Measurements from ENCODE around the gene RAB3GAP2.
A peak's percentile ranks its signal among the peaks of the same experiment; 100 is the strongest.
"Not testable (repeated sequence)": the region's sequence is repeated elsewhere in the genome, so short reads cannot be mapped to it uniquely, and the experiment has no call there.

Gene RAB3GAP2

DNA sequence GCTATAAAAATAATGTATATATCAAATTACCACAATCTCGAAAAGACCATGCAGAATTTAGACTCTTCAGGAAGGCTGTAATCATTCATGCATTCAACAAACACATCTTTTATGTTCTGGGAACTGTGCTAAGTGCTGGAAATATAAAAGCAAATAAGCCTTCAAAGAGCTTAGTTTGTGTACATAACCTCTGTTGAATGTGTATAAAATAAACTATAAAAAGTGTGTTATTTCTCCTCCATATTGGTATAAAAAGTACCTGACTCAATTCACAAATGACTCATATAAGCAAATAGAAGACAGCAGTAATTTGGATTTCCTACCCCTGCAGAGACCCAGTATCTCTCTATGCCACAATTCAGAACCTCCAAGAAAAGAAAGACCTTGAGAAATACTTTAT lies 36.8 kb downstream of the RAB3GAP2 start:
- peak; percentile 74 for DNase-seq

DNA sequence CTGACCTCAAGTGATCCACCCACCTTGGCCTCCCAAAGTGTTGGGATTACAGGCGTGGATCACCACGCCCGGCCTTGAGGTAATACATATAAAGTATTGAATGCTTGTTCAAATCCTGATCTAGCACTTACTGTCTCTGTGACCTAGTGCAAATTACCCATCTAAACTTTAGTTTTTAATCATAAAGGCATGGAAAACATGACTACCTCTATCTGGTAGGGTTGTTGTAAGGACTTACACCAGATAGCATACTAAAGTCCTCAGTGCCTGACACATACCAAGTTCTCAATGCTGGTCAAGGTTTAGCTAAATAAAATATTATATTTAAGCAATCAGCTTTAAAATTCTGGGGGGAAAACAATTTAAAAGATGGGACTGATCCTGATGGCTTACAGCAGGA lies 38.3 kb downstream of the RAB3GAP2 start:
- DNase-seq: no peak

DNA sequence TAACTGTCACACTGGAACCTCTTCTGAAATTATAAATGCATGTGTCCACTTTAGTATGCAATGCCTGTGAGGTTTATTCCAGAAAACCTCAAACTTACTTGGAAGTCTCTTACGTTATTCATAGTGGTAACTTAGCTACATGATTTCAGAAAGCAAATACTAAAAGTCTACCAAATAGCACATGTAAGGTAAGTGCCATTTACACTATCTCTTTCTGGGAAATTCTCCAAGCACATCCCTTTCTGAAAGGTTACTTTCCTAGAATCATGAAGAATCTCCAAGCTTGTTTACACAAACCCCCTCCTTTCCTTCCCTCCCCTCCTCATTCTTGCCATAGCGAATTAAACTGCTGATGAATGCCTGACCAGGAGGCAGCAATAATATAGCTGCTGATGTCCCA lies 42.5 kb downstream of the RAB3GAP2 start:
- DNase-seq: no peak

DNA sequence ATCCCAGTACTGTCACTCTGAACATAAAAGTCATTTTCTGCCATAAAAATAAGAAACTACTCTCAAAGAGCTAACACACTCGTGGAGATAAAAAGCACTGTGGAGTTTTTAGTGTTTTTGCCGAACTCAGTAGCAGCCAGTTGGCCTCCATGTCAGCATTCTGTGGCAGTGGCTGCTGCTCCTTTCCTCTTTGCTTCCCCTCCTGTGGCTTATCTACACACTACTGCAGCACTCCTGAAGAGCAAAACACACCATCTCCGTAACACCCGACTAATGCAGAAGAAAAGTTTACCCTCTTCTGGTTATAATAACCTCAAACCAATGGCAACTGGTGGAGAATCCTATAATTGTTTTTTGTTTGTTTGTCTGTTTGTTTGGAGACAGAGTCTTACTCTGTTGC lies 44.9 kb downstream of the RAB3GAP2 start:
- no peak for DNase-seq

DNA sequence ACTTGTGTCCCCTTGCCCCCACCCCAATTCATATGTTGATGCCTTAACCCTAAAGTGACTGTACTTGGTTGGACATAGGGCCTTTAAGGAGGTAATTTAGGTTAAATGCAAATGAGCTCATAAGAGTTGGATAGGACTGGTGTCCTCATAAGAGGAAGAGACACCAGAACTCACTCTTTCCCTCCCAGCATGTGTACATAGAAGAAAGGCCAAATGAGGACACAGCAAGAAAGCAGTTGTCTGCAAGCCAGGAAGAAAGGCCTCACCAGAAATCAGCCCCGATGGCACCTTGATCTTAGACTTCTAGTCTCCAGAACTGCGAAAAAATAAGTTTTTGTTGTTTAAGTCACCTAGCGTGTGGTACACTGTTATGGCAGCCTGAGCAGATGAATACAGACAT lies 45.5 kb downstream of the RAB3GAP2 start:
- DNase-seq: no peak

DNA sequence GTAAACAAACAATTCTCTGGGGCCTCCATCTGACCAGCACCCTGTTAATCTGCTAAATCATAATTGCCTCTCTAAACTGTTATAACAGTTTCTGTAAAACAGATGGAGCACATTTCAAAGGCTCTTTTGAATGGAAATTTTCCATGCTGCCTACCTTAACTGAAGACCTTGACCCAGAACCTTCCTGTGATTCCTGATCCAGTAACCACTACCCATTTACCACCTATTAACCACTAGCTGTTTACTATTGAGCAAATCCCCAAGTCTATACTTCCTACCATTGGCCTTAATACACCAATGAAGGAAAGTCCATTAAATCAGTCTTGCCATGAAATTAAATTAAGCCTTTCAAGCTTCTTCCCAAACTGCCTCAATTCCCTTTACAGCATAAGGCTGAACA lies 46.3 kb downstream of the RAB3GAP2 start:
- DNase-seq: no peak

DNA sequence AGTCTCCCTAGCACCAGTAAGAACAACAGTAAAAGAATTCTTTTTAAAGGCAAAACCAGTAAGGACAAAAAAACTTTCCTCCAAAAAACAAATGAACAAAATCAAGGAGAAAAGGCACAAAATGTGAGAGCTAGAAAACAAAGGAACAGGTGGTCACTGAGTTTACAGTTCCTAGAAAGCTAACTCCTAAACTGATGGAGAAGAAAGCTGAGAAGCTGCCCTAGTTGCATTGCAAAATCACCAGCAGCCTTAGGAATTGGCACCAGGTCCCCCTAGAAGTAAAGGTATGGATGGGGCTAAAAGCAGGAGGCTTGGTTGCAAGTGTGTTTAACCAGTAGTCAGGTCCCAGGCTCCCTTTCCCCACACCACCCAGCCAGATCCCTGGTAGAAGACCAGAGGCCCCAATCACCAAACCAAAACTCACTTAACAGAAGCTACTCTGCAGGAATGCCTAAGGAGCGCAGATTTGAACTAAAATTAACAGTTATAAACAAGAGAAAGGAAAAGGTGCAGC lies 47.6 kb downstream of the RAB3GAP2 start:
- no peak for DNase-seq

DNA sequence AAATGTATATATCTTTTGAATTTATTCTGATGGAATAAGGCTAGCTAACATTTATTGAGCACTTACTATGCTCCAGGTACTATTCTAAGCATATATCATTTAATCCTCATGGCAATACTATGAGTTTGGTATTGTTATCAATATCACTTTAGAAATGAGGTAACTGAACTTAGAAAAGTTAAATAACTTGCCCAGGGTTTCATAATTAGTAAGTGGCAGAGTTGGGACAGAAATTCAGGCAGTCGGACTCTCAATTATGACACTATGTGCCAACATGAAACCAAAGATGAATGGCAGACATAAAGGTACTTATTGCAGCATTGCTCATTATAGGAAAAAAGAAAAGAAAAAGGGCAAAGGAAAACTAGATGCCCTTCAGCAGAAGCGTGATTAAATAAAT lies 48.2 kb downstream of the RAB3GAP2 start:
- DNase-seq: no peak

DNA sequence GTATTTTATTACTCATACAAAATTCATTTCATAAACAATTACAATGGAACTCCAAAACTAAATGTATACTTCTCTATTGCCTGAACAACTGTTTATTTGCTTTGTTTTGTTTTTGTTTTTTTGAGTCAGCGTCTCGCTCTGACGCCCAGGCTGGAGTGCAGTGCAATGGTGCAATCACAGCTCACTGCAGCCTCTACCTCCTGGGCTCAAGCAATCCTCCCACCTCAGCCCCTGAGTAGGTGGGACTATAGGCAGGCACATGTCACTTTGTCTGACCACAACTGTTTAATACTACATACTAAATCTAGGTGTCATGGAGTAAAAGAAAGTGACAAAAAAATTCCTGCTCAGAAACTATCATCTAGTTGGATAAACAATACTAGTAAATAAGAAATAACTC lies 49.3 kb downstream of the RAB3GAP2 start:
- no peak for DNase-seq

DNA sequence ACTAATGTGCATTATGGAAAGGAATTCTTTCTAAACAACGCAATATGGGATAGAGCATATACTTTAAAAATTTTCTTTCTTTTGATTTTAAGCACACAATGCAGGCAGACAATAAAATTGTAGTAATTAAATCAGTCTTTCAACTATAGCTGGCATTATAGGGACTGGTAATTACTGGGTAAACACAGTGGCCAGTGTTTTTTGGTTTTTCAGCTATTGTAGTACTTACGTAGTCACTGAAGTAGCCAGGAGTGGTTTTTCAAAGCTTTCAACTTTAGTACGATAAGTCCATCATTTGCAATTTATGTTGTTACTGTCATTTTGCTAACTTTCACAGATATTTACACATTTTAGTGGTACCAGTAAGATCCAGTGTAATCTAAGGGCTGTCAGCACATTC lies 50.6 kb downstream of the RAB3GAP2 start:
- peak; percentile 81 for DNase-seq

DNA sequence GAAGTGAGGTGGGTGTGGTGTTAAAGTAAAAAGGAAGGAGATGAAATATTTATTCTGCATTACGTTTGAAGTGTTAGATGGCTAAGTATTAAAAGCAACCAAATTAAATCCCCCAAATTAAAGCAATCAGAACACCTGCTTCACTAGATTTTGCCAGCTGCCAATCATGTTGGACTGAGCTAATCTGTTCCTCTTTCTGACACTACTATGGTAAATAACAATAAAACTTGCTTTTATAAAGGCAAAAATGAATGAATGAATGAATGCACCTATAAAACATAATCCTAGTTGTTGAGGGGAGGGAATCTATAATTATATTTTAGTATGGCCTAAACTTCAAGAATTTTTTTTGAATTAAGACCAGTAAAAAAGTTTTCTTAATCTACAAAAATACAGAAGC lies 51.0 kb downstream of the RAB3GAP2 start:
- no peak for DNase-seq

DNA sequence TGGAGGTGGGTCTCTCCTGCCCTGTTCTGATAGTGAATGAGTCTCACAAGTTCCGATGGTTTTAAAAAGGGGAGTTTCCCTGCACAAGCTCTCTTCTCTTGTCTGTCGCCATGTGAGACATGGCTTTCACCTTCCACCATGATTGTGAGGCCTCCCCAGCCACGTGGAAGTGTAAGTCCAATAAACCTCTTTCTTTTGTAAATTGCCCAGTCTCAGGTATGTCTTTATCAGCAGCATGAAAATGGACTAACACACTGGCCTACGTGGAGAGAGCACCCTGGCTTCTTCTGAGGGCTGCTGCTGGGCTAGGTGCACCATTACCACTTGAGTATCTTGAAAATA lies 51.6 kb downstream of the RAB3GAP2 start:
- not testable (repeated sequence) for DNase-seq

DNA sequence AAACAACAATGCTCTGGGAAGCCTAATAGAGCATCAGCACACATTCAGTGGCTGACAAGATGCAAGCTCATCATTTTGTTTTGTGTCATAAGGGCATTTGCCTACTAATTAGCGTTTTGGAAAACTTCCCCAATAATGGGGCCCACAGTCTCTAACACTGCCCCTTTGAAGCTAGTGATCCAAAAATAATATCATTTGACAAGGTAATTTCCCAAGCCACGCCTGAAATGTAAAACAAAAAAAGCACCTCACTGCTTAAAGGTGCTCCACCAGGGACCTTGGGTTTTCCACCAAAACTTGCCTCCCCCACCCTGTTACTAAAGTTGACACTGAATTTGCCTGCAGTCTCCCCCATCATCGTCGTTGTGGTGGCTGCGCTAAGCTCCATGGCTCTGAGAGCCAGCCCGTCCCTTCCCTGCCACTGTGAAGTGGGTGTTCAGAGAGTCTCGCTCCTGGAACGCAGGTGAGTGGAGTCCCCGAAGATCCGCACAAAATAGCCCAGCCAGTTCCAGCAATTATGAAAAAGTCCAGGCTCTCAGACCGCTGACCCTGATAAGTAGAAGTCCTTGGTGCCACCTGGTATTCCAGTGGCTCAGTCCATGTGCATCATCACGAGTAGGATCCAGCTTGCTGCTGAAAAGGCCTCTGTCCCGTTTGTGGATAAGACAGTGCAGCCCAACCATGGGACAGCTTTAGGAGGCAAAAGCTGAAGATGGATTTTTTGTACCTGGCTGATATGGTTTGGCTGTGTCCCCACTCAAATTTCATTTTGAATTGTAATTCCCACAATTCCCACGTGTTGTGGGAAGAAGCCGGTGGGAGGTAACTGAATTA lies 52.2 kb downstream of the RAB3GAP2 start:
- no peak for DNase-seq

DNA sequence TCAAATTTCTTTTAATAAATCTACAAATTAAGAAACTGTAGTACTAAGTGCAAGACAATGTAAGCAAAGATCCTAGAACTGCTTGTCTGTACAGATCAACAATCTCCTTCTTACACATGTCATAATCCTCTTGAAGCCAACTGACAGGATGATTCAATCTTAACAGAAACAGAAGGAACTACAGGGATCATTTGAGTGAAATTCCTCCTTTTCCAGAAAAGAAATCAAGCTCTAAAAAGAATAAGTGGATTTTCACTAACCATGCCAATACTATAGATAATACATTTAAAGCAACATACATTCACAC lies 53.2 kb downstream of the RAB3GAP2 start:
- no peak for DNase-seq

DNA sequence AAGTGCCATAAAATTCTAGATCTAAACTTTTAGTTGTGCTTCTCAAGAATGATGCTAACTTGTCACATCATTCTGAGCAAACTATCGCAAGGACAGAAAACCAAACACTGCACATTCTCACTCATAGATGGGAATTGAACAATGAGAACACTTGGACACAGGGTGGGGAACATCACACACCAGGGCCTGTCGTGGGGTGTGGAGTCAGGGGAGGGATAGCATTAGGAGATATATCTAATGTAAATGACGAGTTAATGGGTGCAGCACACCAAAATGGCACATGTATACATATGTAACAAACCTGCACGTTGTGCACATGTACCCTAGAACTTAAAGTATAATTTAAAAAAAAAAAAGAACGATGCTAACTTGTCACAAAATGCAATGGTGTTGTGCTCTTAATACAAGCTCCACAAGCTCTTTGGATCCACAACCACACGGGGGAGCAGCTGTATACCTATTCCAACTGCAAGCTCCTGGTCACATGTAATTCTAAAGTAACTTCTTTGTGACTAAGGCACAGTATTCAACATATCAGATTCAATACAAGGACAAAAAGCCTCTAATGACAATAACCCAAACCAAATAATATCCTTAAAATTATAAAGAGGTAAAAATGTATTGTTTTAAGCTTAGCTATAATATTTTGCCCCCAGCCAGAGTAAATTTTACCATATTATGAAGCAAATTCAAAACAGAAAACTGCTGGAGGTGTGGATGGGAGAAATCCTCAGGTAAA lies 53.7 kb downstream of the RAB3GAP2 start:
- DNase-seq: peak; percentile 61

DNA sequence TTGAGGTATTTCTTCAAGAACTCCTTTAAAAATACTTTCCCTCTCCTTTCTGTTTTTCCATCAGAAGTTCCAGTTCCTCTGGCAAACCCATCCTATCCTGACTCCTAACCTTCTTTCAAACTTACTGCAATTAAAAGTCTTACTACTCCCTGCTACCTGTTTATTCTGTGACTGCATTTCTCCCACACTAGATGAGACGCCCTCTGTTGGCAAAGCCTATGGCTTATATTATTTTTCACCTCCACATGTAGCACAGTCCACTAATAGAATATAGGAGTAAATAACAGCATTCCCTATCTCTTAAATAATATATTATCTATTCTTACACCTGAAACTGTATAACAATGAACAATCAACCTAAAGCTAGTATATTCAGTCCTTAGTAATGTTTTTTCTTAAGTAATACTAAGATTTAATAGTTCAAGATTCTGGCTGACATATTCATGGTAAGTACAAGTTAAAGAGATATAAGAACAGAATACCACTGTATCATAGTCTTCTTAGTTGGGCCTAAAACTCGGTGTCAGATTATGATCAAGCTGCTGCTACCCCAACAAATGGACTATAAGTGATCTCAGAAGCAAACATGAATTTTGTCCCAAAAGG lies 54.8 kb downstream of the RAB3GAP2 start:
- no peak for DNase-seq

DNA sequence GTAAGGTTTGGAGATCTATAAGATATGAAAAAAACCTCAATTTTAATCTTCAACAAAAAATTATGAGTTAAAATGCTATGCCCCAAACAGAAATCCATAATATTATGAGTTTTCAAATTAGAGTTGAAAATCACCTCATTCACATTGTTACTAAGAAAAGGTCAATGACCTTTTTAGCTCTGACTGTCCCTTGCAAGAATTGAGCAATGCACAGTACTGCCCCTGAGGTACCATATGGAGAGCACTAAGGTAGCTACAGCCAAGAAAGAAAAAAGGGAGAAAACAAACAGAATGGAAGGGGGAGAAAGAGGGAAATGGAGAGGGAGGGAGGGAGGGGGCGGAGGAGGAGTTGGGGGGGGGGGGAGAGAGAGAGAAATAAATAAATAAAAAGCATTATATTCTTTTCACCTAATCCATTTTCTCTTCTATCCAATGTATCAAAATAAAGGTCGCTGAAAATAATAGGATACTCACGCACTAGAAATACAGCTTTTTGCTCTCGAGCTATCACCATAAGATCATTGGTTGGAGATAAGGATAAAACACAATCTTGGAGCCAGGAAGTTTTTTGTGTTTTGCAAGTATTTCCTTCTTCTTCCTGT lies 58.8 kb downstream of the RAB3GAP2 start:
- no peak for DNase-seq

DNA sequence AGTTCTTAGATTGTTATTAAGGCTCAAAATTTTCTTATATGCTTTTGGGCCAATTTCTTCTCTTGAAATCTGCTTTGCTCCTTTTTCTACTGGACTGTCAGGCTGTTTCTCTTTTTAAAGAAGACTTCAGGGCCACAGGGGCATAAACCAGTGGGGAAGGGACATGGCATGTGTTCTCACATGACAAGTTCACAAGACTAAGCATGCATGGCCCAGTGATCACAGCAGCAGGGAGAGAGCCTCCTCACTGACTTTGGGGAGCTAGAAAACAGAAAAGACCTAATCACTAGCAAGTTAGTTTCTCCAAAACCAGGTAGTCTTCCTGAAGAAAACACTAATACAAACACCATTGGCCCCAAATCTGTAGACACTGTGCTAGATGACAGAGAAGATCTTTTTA lies 64.8 kb downstream of the RAB3GAP2 start:
- DNase-seq: no peak

DNA sequence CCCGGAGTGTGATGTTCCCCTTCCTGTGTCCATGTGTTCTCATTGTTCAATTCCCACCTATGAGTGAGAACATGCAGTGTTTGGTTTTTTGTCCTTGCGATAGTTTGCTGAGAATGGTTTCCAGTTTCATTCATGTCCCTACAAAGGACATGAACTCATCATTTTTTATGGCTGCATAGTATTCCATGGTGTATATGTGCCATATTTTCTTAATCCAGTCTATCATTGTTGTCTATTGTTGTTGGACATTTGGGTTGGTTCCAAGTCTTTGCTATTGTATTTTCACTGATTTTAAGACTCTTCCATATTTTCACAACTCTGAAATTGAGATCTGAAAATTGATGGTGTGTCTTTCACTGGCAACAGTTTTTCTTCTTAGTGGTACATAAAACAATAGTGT lies 67.5 kb downstream of the RAB3GAP2 start:
- DNase-seq: not testable (repeated sequence)

DNA sequence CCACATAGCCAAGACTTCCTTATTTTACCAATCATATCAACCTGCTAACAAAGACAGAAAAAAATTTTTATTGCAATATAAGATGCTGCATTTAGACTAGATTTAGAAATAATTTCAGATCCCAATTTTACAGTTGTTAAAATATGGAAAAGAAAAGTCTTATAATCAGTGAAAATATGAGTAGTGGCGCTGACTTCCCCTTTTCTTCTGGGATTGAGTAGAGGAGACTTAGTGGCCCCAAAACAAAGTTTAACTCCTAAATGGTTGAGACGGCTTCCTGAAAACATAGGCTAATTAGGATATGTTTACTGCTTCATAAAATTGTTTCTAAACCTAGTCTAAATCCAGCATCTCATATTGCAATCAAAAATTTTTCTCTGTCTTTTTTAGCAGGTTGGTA lies 68.4 kb downstream of the RAB3GAP2 start:
- DNase-seq: no peak

DNA sequence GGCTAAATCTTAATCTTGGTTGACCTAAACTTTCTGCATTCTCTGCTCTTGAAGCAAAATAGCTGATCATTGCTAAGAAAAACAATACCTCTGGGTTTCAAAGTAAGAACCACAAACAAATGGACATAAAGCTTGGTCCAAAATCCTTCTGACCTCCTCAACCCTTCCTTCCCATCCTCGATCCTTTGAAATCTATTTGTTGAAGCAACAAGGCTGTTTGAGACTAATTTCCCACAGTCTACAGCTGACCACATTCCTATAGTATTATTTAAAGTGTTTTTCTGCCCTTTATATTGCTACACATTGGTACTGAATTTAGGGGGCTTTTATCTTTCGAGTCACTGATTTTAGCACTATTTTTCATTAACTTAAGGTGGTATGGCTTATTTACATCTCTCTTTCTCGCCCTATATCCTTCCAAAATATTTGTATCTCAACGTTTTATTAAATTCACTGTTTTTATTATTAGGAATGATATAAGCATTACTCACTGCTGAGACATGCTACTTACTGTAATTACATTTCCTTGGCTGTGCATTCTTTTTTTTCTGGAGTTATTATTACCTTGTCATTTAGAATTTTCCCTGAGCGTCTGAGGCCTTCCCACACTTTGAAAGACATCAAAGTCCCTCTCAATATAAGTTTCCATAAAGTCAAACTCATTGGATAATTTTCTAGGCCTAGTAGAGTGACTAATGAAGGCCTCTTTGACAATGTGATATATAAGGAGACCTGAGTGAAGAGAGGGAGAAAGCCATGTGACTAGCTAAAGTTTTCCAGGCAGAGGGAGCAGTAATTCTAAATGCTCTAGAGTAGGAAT lies 73.9 kb downstream of the RAB3GAP2 start:
- no peak for DNase-seq

DNA sequence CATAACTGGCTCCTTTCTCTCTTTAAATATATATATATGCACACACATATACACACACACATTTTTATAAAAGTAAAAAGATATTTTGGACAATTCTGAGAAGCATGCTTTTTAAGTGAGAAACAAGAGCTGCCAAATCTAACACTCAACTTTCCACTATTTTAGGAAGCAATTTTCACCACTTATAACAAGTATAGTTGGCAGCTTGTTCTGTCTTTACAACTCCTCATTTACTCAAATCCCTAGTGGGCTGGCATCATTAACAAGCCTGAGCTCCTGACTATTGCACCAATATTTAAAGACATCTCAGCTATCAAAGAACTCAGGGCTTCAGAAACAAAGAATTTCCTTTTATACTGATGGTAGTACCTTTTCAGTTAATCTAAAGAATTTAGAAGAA lies 76.6 kb downstream of the RAB3GAP2 start:
- no peak for DNase-seq
